Large intestine (tissue), 12 donors: Measurements from ENCODE around the gene UBXN11. TPM values are rescaled to one million over a fixed set of nuclear protein-coding genes. Genes with fewer than 3 reads are reported as not detected.

ENCODE experiments used
- DNase-seq, 2 donors: peaks; one replicate each; pipeline versions ENCODE4 v3.0.0 to v3.0.0-alpha.2; 2013
- H3K27ac ChIP-seq: one replicate; pipeline ENCODE4 v1.5.1; 2013; ENCODE audit warnings: low read length
- H3K27me3 ChIP-seq: 2 replicates; pipeline ENCODE4 v1.6.1; 2013; ENCODE audit warnings: low read length; ENCODE audit not compliant: control insufficient read depth, insufficient read depth
- H3K36me3 ChIP-seq: 2 replicates; pipeline ENCODE4 v1.6.1; 2013; ENCODE audit warnings: low read length; ENCODE audit not compliant: control insufficient read depth, insufficient read depth
- H3K4me1 ChIP-seq: one replicate; pipeline ENCODE4 v1.6.1; 2013; ENCODE audit warnings: low read length; ENCODE audit not compliant: control insufficient read depth, insufficient read depth
- H3K4me3 ChIP-seq: one replicate; pipeline ENCODE4 v1.5.1; 2013; ENCODE audit warnings: low read length
- H3K9me3 ChIP-seq: one replicate; pipeline ENCODE4 v1.6.1; 2013; ENCODE audit warnings: mild to moderate bottlenecking, low read depth, low read length, moderate library complexity; ENCODE audit not compliant: control insufficient read depth
- WGBS: methylation state at CpG from one replicate; pipeline ENCODE4 v1.1.5; 2013; ENCODE audit warnings: low lambda C conversion rate; ENCODE audit not compliant: insufficient coverage; 5-methylcytosine and 5-hydroxymethylcytosine counted together
- long read RNA-seq, 11 donors: transcript quantifications; one replicate each; lab custom pipeline, GENCODE V29; 2026
- polyA plus RNA-seq: library from polyadenylated mRNA; unstranded; fragments of 120-200 nt; gene quantifications from one replicate; pipeline ENCODE4 v1.2.1, GENCODE V29; 2013

The UBXN11 gene, protein sequence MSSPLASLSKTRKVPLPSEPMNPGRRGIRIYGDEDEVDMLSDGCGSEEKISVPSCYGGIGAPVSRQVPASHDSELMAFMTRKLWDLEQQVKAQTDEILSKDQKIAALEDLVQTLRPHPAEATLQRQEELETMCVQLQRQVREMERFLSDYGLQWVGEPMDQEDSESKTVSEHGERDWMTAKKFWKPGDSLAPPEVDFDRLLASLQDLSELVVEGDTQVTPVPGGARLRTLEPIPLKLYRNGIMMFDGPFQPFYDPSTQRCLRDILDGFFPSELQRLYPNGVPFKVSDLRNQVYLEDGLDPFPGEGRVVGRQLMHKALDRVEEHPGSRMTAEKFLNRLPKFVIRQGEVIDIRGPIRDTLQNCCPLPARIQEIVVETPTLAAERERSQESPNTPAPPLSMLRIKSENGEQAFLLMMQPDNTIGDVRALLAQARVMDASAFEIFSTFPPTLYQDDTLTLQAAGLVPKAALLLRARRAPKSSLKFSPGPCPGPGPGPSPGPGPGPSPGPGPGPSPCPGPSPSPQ
- polyA plus RNA-seq, result 40.1 TPM
- long read RNA-seq, donor 1, result 0 reads
- long read RNA-seq, donor 2, partial matches to known transcripts, result 5 of 7 reads
- long read RNA-seq, donor 2, other reads (novel, unspliced or antisense), result 0 of 7 reads
- long read RNA-seq, donor 3, result 0 reads
- long read RNA-seq, donor 4, result 0 reads
- long read RNA-seq, donor 5, partial matches to known transcripts, result 0 of 4 reads
- long read RNA-seq, donor 5, other reads (novel, unspliced or antisense), result 0 of 4 reads
- long read RNA-seq, donor 6, partial matches to known transcripts, result 0 of 1 reads
- long read RNA-seq, donor 6, other reads (novel, unspliced or antisense), result 0 of 1 reads
- long read RNA-seq, donor 7, result 0 reads
- long read RNA-seq, donor 8, partial matches to known transcripts, result 371 of 372 reads
- long read RNA-seq, donor 8, other reads (novel, unspliced or antisense), result 0 of 372 reads
- long read RNA-seq, donor 9, partial matches to known transcripts, result 0 of 2 reads
- long read RNA-seq, donor 9, other reads (novel, unspliced or antisense), result 0 of 2 reads
- long read RNA-seq, donor 10, partial matches to known transcripts, result 6 of 9 reads
- long read RNA-seq, donor 10, other reads (novel, unspliced or antisense), result 0 of 9 reads
- long read RNA-seq, donor 11, partial matches to known transcripts, result 346 of 347 reads
- long read RNA-seq, donor 11, other reads (novel, unspliced or antisense), result 0 of 347 reads

DNA sequence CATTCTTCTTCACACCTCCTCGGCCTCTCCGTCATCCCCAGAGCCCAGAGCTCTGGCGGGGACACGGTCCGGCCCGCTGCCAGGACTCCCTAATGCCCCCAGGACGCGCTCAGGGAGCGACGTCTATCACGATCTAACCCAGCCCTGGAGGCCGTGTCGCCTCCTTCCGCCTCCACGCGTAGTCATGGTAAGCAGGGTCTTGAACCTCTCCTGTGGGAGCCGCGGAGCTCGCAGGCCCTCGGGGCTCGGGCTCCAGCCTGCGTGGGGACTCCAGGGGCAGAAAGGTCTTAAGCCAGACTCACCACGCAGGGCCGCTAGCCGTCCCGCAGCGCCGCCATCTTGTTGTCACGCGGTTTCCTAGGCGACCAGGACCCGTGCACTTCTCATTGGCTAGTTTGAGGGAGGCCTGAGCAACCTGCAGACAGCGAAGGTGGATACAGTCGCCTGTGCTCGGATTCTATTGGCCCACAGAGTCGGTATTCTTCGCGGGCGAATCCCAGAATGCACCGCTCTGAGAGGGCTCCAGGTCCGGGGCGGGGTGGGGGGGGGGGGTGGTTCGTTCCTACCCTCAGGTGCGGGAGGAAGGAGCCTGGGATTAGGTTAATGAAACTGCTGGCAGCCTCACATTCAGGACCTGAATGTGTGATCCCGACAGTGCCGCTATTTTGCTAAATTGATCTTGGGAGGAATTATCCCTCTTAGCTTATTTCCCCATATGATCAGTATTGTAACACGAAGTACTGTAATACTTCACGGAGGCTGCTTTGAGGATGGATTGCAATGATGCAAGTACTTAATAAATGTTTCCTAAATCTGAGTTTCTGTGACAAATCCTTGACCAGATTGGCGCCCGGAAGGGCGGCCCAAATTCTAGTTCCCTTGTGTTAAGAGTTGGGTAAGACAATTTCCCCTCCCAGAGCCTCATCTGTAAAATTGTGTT, at the start of gene UBXN11:
Gene UBXN11 (minus strand): TSS at position 347 of the 940 bp plus-strand sequence. CDS start 3,753 bp downstream, outside the sequence.
- Histone ChIP-seq H3K4me3 (peak within 1 kb of the TSS; percentile 88), H3K4me1 (peaks cover 18% of the 10 kb centered on the region), H3K27ac (peak within 1 kb of the TSS; percentile 43), H3K27me3 (no peaks in the 10 kb centered on the region), H3K9me3 (no peaks in the 10 kb centered on the region), H3K36me3 (no peaks in the 10 kb centered on the region)
- peak; percentile 92 to 96 for DNase-seq
- no CpG with 5 or more reads among the region's 51 CpGs for WGBS

DNA sequence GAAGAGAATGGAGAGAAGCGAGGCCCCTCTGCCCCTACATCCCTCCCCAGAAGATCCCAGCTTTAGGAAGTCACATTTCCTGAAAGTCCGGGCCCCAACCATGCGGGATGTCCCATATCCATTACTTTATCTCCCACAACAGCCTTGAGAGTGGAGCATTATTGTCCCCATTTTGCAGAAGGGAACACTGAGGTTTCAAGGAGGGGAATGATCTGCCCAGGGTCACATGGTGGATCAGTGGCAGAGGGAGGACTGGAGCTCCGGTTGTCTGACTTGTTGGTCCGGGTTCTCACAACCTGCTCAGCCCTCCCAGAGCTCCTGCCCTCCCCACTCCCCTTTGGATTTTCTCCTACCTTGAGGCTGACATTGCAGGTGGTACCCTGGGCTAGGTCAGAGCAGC, 49.7 kb upstream of the UBXN11 start:
- peak overlapping the region; percentile 94 for H3K27ac ChIP-seq
- H3K4me3 ChIP-seq, result no peak overlapping the region
- H3K4me1 ChIP-seq, result peaks cover 93% of the 10 kb centered on the region
- peaks cover 18% of the 10 kb centered on the region for H3K27me3 ChIP-seq
- H3K9me3 ChIP-seq, result peaks cover 5% of the 10 kb centered on the region
- no CpG with 5 or more reads among the region's 5 CpGs for WGBS
- no peak for DNase-seq
- H3K36me3 ChIP-seq, result no peaks in the 10 kb centered on the region

DNA sequence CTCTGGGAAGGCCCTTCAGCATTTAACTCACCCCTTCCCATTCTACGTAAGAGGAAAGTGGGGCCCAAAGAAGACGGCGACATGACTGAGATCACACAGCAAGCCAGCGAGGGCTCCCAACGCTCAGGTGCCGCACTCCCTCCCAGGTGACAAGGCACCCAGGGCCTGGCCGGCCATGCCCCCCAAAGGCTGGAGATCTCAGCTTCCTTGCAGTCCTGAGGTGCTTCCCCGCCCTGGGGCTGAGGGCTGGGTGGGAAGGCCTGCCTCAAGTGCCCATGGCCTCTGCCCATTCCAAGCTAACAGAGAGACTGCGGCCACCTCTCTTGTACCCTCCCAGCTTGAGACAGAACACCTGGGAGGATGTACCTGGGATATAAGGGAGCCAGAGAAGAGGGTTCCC, 48.5 kb upstream of the UBXN11 start:
- Histone ChIP-seq H3K27ac (peak overlapping the region; percentile 99), H3K4me3 (no peak overlapping the region)

DNA sequence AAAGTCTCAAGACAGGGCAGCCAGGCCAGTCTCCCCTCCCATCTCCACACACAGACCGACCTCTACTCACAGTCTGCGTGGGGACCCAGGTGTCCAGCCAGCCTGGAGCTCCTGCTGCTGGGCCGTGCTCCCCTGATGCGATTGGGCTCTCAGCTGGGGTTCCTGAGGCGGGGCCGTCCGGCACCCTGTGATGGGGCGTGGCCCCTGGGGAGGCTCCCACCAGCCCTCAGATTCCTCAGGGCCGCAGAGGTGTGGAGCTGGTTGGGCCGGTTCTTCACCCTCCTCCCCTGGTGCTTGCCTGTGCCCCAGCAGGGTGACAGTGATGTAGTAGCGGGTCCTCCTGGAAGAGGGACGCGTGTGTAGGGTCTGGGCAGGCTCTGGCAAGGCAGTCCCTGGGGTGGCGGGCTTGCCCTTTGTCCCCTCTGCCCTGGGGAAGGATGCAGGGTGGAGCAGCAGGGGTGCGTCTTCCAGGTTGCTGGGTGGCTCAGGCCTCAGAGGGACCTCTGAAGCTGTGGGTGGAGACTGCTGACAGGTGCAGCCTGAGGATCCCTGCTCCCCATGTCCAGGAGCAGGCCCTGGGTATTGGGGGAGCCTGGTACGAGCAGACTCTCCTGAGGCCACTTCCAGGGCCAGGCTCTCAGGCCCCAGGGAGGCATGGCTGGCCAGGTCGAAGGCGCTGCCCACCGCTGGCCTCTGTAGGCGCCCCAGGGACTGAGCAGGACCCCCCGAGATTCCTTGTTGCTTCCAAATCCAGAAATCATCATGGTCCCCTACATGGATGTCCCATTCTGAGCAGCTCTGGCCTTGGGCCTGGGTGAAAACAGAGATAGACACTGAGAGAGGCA, 47.8 kb upstream of the UBXN11 start, which contains the start of gene CRYBG2:
Gene CRYBG2 (minus strand): TSS at position 155 of the 845 bp plus-strand sequence. CDS start 7,473 bp downstream, outside the sequence.
- WGBS, result no CpG with 5 or more reads among the region's 21 CpGs
- Histone ChIP-seq H3K4me1 (peaks cover 86% of the 10 kb centered on the region), H3K9me3 (no peaks in the 10 kb centered on the region), H3K4me3 (peak within 1 kb of the TSS; percentile 29), H3K27ac (peak within 1 kb of the TSS; percentile 99), H3K27me3 (peaks cover 4% of the 10 kb centered on the region), H3K36me3 (no peaks in the 10 kb centered on the region)
- peak; percentile 83 to 91 for DNase-seq

More for the DNA sequence above, 48.5 kb upstream of the UBXN11 start:
- H3K27me3 ChIP-seq, result peaks cover 7% of the 10 kb centered on the region
- peaks cover 93% of the 10 kb centered on the region for H3K4me1 ChIP-seq
- no CpG with 5 or more reads among the region's 9 CpGs for WGBS
- no peak for DNase-seq
- H3K36me3 ChIP-seq, result no peaks in the 10 kb centered on the region
- peaks cover 2% of the 10 kb centered on the region for H3K9me3 ChIP-seq

DNA sequence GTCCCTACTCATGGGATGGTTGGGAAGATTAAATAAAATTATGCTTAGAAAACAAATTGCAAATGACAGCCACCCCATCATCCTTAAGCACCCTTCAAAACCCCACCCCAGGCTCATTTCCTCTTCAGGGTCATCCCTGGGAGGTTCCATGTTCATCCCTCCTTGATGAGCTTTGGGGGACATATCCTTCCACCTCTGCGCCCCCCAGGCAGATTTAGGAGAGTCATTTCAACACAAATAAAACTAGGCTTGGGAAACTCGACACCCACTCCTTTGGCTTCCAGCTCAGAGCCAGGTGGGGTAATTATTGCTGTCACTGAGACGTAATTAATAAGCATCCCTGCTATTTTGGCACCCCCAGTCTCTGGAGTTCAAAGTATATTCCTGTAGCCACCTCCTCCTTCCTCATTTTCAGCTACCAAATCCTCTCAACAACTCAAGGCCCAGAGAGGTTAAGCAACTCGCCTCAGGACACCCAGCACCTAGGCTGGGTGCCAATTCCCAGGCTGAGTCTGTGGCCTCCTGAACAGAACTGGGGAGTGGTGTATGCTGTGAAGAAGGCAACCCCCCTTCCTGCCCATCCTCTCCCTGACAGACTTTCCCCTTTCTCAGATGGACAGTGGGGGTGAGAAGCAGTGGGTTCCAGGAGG, 46.9 kb upstream of the UBXN11 start:
- H3K27ac ChIP-seq, result peak overlapping the region; percentile 99
- DNase-seq, result no peak
- no peaks in the 10 kb centered on the region for H3K27me3 ChIP-seq
- no CpG with 5 or more reads among the region's 4 CpGs for WGBS
- no peaks in the 10 kb centered on the region for H3K36me3 ChIP-seq
- H3K9me3 ChIP-seq, result no peaks in the 10 kb centered on the region
- H3K4me3 ChIP-seq, result peak overlapping the region; percentile 29
- peaks cover 79% of the 10 kb centered on the region for H3K4me1 ChIP-seq

DNA sequence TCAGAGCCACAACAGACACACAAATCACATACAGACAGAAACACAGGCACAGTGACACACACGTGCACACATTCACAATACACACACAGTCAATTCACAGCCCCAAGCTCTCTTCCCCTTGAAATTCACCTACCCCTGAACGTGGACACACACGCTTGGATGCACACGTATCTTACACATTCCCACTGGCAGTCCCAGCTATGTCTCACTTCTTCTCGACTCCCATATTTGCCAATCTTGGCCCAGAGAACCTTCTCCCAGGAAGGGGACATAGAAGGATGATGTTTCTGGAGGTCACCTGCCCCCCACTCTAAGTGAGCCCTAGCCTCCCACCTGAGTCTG, 45.9 kb upstream of the UBXN11 start:
- no peaks in the 10 kb centered on the region for H3K36me3 ChIP-seq
- DNase-seq, result peak in 1 of 2 donors; percentile 43
- WGBS, result no CpG with 5 or more reads among the region's 5 CpGs
- peaks cover 69% of the 10 kb centered on the region for H3K4me1 ChIP-seq
- peak overlapping the region; percentile 99 for H3K27ac ChIP-seq
- no peaks in the 10 kb centered on the region for H3K27me3 ChIP-seq
- no peaks in the 10 kb centered on the region for H3K9me3 ChIP-seq
- no peak overlapping the region for H3K4me3 ChIP-seq

DNA sequence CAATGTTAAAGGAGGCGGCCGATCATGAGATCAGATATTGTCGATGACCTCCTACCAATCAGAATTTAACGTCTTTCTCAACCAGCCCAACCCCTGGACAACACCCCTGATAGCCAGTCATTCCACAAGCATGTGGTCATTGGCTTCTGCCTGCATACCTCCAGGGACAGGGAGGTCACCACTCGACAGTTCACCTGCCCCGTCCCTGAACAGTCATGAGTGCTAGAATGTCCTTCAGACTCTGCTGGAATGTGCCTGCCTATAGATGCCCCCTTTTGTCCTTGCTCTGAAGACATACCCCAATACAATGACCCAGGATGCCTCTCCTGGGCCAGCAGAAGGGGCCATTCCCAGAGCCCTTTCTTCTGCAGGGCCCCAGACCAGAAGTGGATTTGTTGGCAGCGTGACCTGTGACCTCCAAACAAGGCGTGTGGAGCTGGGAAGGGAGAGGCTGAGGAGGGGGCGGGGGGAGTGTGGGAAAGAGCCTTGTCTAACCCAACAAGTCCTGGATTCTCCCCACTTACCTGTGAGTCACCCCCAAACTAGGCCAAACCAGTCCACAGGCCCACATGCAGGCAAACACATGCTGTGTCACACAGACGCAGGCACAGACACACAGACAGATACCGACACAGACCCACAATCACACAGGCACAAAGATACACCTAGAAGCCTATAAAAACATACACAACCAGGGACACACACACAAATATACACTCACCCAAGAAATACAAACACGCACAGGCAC, 45.3 kb upstream of the UBXN11 start:
- peak; percentile 88 to 92 for DNase-seq

More for the DNA sequence above, 45.3 kb upstream of the UBXN11 start:
- Histone ChIP-seq H3K4me3 (no peak overlapping the region), H3K27ac (peak overlapping the region; percentile 99), H3K36me3 (no peaks in the 10 kb centered on the region), H3K9me3 (no peaks in the 10 kb centered on the region), H3K4me1 (peaks cover 64% of the 10 kb centered on the region), H3K27me3 (no peaks in the 10 kb centered on the region)
- WGBS, result no CpG with 5 or more reads among the region's 12 CpGs
